ENCODE measurements around the gene HDAC4.
"Not testable (repeated sequence)": the region's sequence is repeated elsewhere in the genome, so short reads cannot be mapped to it uniquely, and the experiment has no call there.

HDAC4 gene

GRCh38 chr2:239285071-239285931, 115.5 kb downstream of the HDAC4 start:
- Mint-ChIP-seq H3K4me1 (ENCODE audit: low read depth) (peaks cover 61% of the 10 kb centered on the region), H3K4me3 (peak overlapping the region; percentile 63), H3K27me3 (no peaks in the 10 kb centered on the region), H3K36me3 (peaks cover 4% of the 10 kb centered on the region), H3K9me3 (ENCODE audit: low read depth) (no peaks in the 10 kb centered on the region), H3K27ac (peak overlapping the region; percentile 88)

- Mint-ChIP-seq H3K27me3 (no peaks in the 10 kb centered on the region), H3K9me3 (ENCODE audit: low read depth) (no peaks in the 10 kb centered on the region), H3K27ac (peak overlapping the region; percentile 88), H3K4me3 (peak overlapping the region; percentile 63), H3K36me3 (peaks cover 4% of the 10 kb centered on the region), H3K4me1 (ENCODE audit: low read depth) (peaks cover 53% of the 10 kb centered on the region)
These were observed 116.6 kb downstream of the HDAC4 start for GRCh38 chr2:239283961-239284795.

GRCh38 chr2:239283288-239283945, 117.4 kb downstream of the HDAC4 start:
- Mint-ChIP-seq H3K4me3 (no peak overlapping the region), H3K27ac (peak overlapping the region; percentile 46), H3K4me1 (ENCODE audit: low read depth) (peaks cover 50% of the 10 kb centered on the region), H3K36me3 (peaks cover 4% of the 10 kb centered on the region), H3K9me3 (ENCODE audit: low read depth) (no peaks in the 10 kb centered on the region), H3K27me3 (no peaks in the 10 kb centered on the region)

GRCh38 chr2:239282448-239283287, 118.2 kb downstream of the HDAC4 start:
- Mint-ChIP-seq H3K27ac (no peak overlapping the region), H3K9me3 (ENCODE audit: low read depth) (no peaks in the 10 kb centered on the region), H3K36me3 (peaks cover 4% of the 10 kb centered on the region), H3K4me3 (no peak overlapping the region), H3K27me3 (no peaks in the 10 kb centered on the region), H3K4me1 (ENCODE audit: low read depth) (peaks cover 44% of the 10 kb centered on the region)

- H3K4me1 Mint-ChIP-seq (ENCODE audit: low read depth), result peaks cover 30% of the 10 kb centered on the region
- H3K9me3 Mint-ChIP-seq (ENCODE audit: low read depth); H3K36me3 Mint-ChIP-seq; H3K27me3 Mint-ChIP-seq; H3K27ac Mint-ChIP-seq; H3K4me3 Mint-ChIP-seq: not testable (repeated sequence)
These were observed 120.4 kb downstream of the HDAC4 start for GRCh38 chr2:239280296-239281017.

- Mint-ChIP-seq H3K27me3 (no peaks in the 10 kb centered on the region), H3K4me3 (no peak overlapping the region), H3K36me3 (no peaks in the 10 kb centered on the region), H3K9me3 (ENCODE audit: low read depth) (no peaks in the 10 kb centered on the region), H3K27ac (no peak overlapping the region), H3K4me1 (ENCODE audit: low read depth) (peaks cover 29% of the 10 kb centered on the region)
These were observed 121.1 kb downstream of the HDAC4 start for GRCh38 chr2:239279508-239280295.

GRCh38 chr2:239278941-239279365, 121.9 kb downstream of the HDAC4 start:
- Mint-ChIP-seq H3K36me3 (no peaks in the 10 kb centered on the region), H3K27ac (peak overlapping the region; percentile 84), H3K27me3 (no peaks in the 10 kb centered on the region), H3K9me3 (ENCODE audit: low read depth) (no peaks in the 10 kb centered on the region), H3K4me1 (ENCODE audit: low read depth) (peaks cover 31% of the 10 kb centered on the region), H3K4me3 (no peak overlapping the region)

GRCh38 chr2:239278361-239278760, 122.5 kb downstream of the HDAC4 start:
- peaks cover 34% of the 10 kb centered on the region for H3K4me1 Mint-ChIP-seq (ENCODE audit: low read depth)
- no peak overlapping the region for H3K4me3 Mint-ChIP-seq
- H3K9me3 Mint-ChIP-seq (ENCODE audit: low read depth), result no peaks in the 10 kb centered on the region
- no peaks in the 10 kb centered on the region for H3K36me3 Mint-ChIP-seq
- no peak overlapping the region for H3K27ac Mint-ChIP-seq
- no peaks in the 10 kb centered on the region for H3K27me3 Mint-ChIP-seq

GRCh38 chr2:239277401-239278085, 123.3 kb downstream of the HDAC4 start:
- Mint-ChIP-seq H3K36me3 (no peaks in the 10 kb centered on the region), H3K4me3 (no peak overlapping the region), H3K27ac (no peak overlapping the region)

GRCh38 chr2:239276851-239277250, 124.0 kb downstream of the HDAC4 start:
- Mint-ChIP-seq H3K9me3 (ENCODE audit: low read depth) (no peaks in the 10 kb centered on the region), H3K36me3 (no peaks in the 10 kb centered on the region), H3K27ac (no peak overlapping the region), H3K27me3 (no peaks in the 10 kb centered on the region), H3K4me3 (no peak overlapping the region), H3K4me1 (ENCODE audit: low read depth) (peaks cover 49% of the 10 kb centered on the region)

More at GRCh38 chr2:239277401-239278085, 123.3 kb downstream of the HDAC4 start:
- Mint-ChIP-seq H3K9me3 (ENCODE audit: low read depth) (no peaks in the 10 kb centered on the region), H3K4me1 (ENCODE audit: low read depth) (peaks cover 42% of the 10 kb centered on the region), H3K27me3 (no peaks in the 10 kb centered on the region)

- H3K27me3 Mint-ChIP-seq, result no peaks in the 10 kb centered on the region
- no peaks in the 10 kb centered on the region for H3K9me3 Mint-ChIP-seq (ENCODE audit: low read depth)
- no peak overlapping the region for H3K27ac Mint-ChIP-seq
- no peak overlapping the region for H3K4me3 Mint-ChIP-seq
- H3K4me1 Mint-ChIP-seq (ENCODE audit: low read depth), result peaks cover 49% of the 10 kb centered on the region
- H3K36me3 Mint-ChIP-seq, result no peaks in the 10 kb centered on the region
These were observed 124.7 kb downstream of the HDAC4 start for GRCh38 chr2:239275847-239276831.
